Measurements from ENCODE around the gene VMAC.
"Not testable (repeated sequence)": the region's sequence is repeated elsewhere in the genome, so short reads cannot be mapped to it uniquely, and the experiment has no call there.

Gene VMAC

DNA sequence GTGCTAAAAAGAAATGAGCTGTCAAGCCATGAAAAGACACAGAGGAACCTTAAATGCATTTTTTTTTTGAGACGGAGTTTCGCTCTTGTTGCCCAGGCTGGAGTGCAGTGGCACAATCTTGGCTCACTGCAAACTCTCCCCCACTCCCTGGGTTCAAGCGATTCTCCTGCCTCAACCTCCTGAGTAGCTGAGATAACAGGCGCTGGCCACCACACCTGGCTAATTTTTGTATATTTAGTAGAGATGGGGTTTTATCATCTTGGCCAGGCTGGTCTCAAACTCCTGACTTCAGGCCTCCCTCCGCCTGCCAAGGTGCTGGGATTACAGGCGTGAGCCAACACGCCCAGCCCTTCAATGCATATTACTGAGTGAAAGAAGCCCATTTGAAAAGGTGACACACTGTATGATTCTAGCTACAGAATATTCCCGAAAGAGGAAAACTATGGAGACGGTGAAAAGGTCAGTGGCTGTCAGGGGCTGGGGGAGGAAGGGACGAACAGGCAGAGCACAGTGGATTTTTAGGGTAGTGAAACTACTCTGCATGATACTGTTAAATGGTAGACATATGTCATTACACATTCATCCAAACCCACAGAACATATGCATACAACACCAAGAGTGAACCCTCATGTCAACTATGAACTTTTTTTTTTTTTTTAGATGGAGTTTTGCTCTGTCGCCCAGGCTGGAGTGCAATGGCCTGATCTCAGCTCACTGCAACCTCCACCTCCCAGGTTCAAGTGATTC lies 20.4 kb upstream of the VMAC start:
- DNase-seq, result not testable (repeated sequence)

- DNase-seq, result no peak
Observed at GRCh38 chr19:5889288-5889971, 15.2 kb upstream of the VMAC start.

DNA sequence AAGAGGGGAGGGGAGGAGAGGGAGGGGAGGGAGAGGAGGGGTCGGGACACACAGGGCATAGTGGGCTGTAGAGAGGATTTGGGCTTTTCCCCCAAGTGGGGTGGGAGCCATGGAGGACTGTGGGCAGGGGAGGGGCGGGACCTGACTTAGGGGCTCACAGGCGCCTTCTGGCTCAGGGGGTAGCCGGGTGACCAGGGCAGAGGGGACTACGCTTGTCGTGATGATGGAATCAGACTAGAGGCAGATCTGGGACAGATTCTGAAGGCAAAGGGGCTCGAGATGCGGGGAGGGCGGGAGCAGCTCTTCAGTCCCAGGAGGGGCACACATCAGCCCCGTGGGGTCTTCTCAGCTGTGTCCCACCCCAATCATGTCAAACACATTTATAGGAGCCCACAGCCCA lies 14.6 kb upstream of the VMAC start:
- DNase-seq, result no peak

GRCh38 chr19:5891572-5891937 lies 13.1 kb upstream of the VMAC start:
- DNase-seq, result no peak

GRCh38 chr19:5891938-5892771 lies 12.5 kb upstream of the VMAC start:
- DNase-seq, result no peak

DNA sequence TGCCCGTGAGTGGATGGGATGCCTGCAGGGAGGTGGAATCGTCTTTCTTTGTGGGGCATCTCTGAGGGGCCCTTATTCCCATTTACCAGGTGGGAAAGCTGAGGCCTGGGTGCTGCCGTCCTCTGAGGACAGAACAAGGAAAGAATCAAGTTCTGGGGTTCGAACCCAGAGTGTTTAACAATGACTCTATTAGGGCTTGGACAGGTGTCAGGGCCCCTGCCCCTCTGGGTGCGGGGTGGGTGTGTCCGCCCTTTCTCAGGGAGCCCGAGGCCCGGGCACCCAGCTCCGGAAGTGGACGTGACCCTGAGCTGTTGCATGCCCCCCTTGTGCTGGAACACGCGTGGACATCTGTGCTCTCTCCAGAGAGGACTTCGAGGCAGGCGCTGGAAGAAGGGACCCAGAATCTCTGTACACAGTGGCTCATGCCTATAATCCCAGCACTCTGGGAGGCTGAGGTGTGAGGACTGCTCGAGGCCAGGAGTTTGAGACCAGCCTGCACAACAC lies 11.8 kb upstream of the VMAC start:
- no peak for DNase-seq

DNA sequence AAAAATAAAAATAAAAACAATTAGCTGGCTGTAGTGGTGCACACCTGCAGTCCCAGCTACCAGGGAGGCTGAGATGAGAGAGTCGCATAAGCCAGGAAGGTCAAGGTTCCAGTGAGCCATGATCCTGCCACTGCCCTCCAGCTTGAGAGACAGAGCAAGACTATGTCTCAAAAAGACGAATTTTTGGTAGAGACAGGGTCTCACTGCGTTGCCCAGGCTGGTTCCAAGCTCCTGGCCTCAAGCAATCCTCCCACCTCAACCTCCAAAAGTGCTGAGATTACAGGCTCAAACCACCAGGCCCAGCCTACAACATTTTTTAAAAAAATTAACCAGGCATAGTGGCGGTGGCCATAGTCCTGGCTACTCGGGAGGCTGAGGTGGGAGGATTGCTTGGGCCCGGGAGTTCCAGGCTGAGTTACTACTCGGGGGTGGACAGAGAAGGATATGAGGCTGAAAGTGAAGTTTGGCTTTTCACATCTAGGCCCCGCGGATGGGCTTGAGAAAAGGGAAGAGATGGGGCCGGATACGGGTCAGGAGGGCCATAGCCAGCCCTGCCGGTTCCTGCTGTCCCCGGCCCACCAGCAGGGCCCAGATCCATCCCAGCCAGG lies 11.3 kb upstream of the VMAC start:
- DNase-seq, result no peak

GRCh38 chr19:5893907-5894703 lies 10.6 kb upstream of the VMAC start:
- no peak for DNase-seq

DNA sequence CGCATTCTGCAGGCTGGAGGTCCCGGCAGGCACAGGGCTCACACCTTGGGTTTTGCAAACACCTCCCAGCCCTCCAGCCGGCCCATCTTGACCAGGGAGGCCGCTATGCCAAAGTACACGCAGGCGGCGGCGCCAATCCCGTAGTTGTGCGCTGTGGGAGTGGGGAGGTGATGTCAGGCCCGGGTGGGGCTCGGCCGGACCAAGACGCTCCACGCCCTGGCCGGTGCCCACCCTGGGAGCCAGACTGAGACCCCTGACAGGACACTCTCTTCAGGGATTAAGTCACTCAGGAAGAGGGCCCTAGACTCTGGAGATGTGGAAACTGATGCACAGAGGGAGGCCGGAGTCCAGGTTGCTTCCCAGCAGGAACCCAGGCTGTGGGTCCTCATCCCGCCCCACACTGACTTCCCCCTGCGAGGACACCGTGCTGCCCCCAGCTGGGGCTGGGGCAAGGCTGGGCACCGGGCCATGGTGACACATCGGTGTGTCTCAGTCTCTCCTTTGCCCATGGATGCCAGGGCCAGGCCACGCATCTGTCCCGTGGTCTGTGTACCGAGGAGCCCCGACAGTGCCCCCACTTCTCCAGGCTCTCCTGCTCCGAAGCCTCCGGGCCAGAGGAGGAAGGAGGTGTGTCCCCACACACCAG lies 9.8 kb upstream of the VMAC start:
- no peak for DNase-seq

- no peak for DNase-seq
Observed at GRCh38 chr19:5895409-5895808, 9.3 kb upstream of the VMAC start.

DNA sequence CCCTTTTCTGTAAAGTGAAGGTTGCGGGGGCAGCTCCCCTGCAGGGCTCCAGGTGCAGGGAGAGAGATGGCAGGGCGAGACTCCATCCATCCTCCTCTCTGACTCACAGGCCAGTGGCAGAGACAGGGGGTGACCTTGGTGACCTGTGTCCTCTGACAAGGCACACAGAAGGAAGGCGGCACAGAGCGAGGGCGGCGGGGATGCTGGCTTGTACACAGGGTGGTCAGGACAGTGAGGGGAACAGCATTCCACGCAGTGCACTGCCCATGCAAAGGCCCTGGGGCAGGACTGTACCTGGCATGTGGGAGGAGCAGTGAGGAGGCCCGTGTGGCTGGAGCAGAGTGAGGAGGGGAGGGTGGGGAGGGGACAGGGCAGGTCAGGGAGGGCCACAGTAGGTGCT lies 8.8 kb upstream of the VMAC start:
- DNase-seq, result no peak

GRCh38 chr19:5896365-5897076 lies 8.2 kb upstream of the VMAC start:
- DNase-seq, result no peak

GRCh38 chr19:5897189-5897969 lies 7.3 kb upstream of the VMAC start:
- no peak for DNase-seq

DNA sequence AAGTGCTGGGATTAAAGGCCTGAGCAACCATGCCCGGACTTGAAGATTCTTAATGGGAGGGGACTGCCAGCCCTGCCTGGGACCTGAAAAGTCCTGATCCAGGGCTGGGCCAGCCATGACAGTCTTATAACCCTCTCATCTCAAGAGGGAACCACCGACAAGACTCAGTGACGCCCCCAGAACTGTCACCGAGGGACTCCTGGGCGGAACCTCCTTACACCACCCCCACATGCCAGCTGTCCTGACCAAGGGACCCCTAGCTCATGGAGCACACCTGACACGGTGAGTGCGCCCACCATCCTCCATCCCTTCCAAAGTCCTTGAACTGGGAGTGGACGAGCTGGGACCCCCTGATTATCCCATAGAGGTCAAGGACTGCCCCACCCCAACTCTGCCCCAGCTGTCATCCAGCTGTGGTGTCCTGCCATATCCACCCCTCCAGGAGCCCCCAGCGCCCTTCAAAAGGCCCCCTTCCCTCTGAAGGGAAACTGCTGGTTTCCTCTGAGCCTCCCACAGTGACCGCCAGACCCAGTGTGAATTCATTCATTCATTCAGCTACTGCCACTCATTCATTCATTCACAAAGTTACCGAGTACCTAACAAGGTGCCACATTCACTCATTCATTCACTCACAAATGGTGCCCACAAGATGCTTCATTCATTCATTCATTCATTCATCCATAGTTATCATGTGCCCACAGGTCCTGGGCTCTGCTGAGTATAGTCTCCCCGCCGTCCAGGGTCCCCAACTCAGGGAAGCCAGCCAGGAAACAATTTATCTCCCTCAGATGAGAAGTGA lies 4.7 kb upstream of the VMAC start:
- no peak for DNase-seq

- DNase-seq, result no peak
Observed at GRCh38 chr19:5900976-5901375, 3.7 kb upstream of the VMAC start.

DNA sequence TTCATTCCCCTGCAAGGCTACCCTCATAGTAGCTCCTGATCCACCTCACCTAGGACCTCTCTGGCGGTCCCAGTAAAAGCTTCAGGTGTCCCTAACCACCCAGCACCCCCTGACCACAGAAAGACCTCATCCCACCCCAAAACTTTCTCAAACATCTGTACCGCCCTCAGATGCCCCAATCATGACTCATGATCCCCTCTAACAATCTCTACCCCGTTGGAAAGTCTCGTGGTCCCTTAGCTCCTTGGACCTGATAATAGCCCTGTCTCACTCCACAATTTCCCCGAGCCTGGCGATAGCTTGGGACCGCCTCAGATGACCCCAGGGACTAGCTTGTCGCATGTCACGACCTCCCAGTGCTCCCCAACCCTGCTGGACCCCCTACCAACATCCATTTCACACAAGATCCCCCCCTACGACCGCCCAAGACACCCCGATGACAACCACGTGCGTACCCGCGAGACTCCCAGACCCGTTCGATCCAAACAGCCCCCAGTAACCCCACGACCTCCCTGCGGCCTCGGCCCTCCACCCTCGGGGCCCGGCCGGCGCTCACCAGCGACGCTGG lies 1.5 kb upstream of the VMAC start:
- peak; percentile 14 for DNase-seq

DNA sequence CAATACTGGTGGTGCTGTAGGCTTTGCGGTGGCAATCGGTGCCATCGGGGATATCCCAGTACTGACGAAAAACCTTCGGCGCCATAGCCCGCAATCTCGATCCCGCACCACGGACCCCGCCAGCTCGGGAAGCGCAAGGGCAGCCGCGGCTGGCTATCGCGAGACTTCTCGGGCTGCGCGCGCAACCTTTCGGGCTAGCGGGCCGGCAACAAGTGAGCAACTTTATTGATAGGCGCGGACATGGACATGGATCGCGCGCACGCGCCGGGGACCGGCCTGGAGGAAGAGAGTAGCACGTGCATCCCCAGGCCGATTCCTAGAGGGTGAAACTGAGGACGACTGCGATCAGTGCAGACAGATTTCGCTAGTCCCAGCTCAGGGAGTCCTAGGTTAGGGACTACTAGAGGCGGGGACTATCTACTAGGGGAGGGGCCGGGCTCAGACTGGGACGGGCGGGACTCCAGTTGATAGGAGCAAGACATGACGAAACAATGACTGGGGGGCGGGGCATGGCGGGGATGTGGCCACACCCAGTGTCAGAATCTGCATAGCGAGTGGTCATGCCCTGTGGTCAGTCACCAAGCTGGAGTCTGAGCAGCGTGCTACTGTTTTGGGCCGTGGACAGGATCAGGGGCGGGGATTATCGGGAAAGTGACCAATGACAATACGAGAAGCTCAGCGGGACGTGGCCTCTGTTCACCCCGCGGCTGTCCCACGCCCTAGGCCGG lies 884 bp upstream of the VMAC start, which contains the start of gene NDUFA11:
TSS of gene NDUFA11 (minus strand) at position 167 of the 728 bp plus-strand sequence. CDS start at position 85, 82 bp downstream.
- peak; percentile 98 for DNase-seq

DNA sequence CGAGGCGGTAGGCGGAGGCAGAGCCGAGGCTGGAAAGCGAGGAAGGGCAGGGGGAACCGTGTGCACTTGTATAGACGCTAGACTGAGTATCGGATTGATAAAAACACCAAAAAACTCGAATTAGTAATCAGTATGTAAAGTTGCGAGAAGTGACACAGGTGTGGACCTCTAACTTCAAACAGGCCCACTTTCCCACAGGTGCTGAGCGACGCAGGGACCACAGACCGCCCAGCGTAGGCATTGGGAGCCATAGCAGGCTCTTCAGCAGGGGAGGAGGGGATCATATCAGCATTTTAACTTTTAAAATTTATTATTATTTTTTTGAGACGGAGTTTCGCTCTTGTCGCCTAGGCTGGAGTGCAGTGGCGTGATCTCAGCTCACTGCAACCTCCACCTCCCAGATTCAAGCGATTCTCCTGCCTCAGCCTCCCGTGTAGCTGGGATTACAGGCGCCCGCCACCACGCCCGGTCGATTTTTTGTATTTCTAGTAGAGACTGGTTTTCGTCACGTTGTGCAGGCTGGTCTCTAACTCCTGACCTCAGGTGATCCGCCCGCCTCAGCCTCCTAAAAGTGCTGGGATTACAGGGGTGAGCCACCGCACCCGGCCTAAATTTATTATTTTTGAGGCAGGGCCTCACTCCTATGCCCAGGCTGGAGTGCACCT lies 574 bp downstream of the VMAC start:
- no peak for DNase-seq
